Measurements from ENCODE around the gene TOM1L2.
A peak's percentile ranks its signal among the peaks of the same experiment; 100 is the strongest.

The TOM1L2 gene

GRCh38 chr17:17970699-17971430 is 1.3 kb downstream of the TOM1L2 start:
- no peak for TF ChIP-seq EZH2phosphoT487 (IDR thresholded peaks at IDR 0.05; ENCODE audit: borderline replicate concordance, low read length)
- TF ChIP-seq CTCF (IDR thresholded peaks at IDR 0.05; ENCODE audit: low read depth, low read length, poor library complexity, severe bottlenecking), result no peak
- H3K4me2 ChIP-seq (ENCODE audit: low read length), result peak overlapping the region; percentile 88
- peaks cover 4% of the 10 kb centered on the region; the same call in 1 of the 2 replicates for H3K27me3 ChIP-seq (ENCODE audit: control insufficient read depth, low read length)
- H3K9me3 ChIP-seq (ENCODE audit: control insufficient read depth, insufficient read depth, low read length), result no peaks in the 10 kb centered on the region
- H4K20me1 ChIP-seq (ENCODE audit: control insufficient read depth, insufficient read depth, low read depth, low read length), result no peaks in the 10 kb centered on the region
- no peak overlapping the region for H3K27ac ChIP-seq (ENCODE audit: low read depth, low read length)
- H3K9me2 ChIP-seq (replicated peaks; ENCODE audit: control insufficient read depth, low read length), result no peaks in the 10 kb centered on the region
- H3K4me1 ChIP-seq (ENCODE audit: control insufficient read depth, low read length), result peaks cover 14% of the 10 kb centered on the region
- H3K4me3 ChIP-seq (ENCODE audit: low read length), result peak overlapping the region; percentile 85
- no peaks in the 10 kb centered on the region for H3K79me2 ChIP-seq (ENCODE audit: control insufficient read depth, low read length)
- H3F3A ChIP-seq (ENCODE audit: control insufficient read depth, insufficient read depth), result no peaks in the 10 kb centered on the region
- no peaks in the 10 kb centered on the region for H3K36me3 ChIP-seq (ENCODE audit: control insufficient read depth, low read length)

- no peaks in the 10 kb centered on the region for H3F3A ChIP-seq (ENCODE audit: control insufficient read depth, insufficient read depth)
- H3K4me2 ChIP-seq (ENCODE audit: low read length), result no peak overlapping the region
- no peak overlapping the region for H3K27ac ChIP-seq (ENCODE audit: low read depth, low read length)
- no peak overlapping the region for H3K4me3 ChIP-seq (ENCODE audit: low read length)
- 0 out of 2 replicates have a peak, but pooled peaks cover 2% of the 10 kb centered on the region for H3K27me3 ChIP-seq (ENCODE audit: control insufficient read depth, low read length)
- no peaks in the 10 kb centered on the region for H4K20me1 ChIP-seq (ENCODE audit: control insufficient read depth, insufficient read depth, low read depth, low read length)
- no peaks in the 10 kb centered on the region for H3K79me2 ChIP-seq (ENCODE audit: control insufficient read depth, low read length)
- no peaks in the 10 kb centered on the region for H3K9me2 ChIP-seq (replicated peaks; ENCODE audit: control insufficient read depth, low read length)
- no peak for TF ChIP-seq EZH2phosphoT487 (IDR thresholded peaks at IDR 0.05; ENCODE audit: borderline replicate concordance, low read length)
- no peak for TF ChIP-seq CTCF (IDR thresholded peaks at IDR 0.05; ENCODE audit: low read depth, low read length, poor library complexity, severe bottlenecking)
- no peaks in the 10 kb centered on the region for H3K36me3 ChIP-seq (ENCODE audit: control insufficient read depth, low read length)
- peaks cover 6% of the 10 kb centered on the region for H3K4me1 ChIP-seq (ENCODE audit: control insufficient read depth, low read length)
- H3K9me3 ChIP-seq (ENCODE audit: control insufficient read depth, insufficient read depth, low read length), result no peaks in the 10 kb centered on the region
Observed at GRCh38 chr17:17966399-17966798, 5.8 kb downstream of the TOM1L2 start.

- H3K36me3 ChIP-seq (ENCODE audit: control insufficient read depth, low read length), result no peaks in the 10 kb centered on the region
- H3F3A ChIP-seq (ENCODE audit: control insufficient read depth, insufficient read depth), result no peaks in the 10 kb centered on the region
- no peaks in the 10 kb centered on the region for H3K9me3 ChIP-seq (ENCODE audit: control insufficient read depth, insufficient read depth, low read length)
- H3K4me1 ChIP-seq (ENCODE audit: control insufficient read depth, low read length), result no peaks in the 10 kb centered on the region
- no peak overlapping the region for H3K4me2 ChIP-seq (ENCODE audit: low read length)
- H3K79me2 ChIP-seq (ENCODE audit: control insufficient read depth, low read length), result no peaks in the 10 kb centered on the region
- no peak overlapping the region for H3K4me3 ChIP-seq (ENCODE audit: low read length)
- H4K20me1 ChIP-seq (ENCODE audit: control insufficient read depth, insufficient read depth, low read depth, low read length), result no peaks in the 10 kb centered on the region
- no peaks in the 10 kb centered on the region for H3K27me3 ChIP-seq (ENCODE audit: control insufficient read depth, low read length)
- no peak overlapping the region for H3K27ac ChIP-seq (ENCODE audit: low read depth, low read length)
- H3K9me2 ChIP-seq (replicated peaks; ENCODE audit: control insufficient read depth, low read length), result no peaks in the 10 kb centered on the region
- TF ChIP-seq EZH2phosphoT487 (IDR thresholded peaks at IDR 0.05; ENCODE audit: borderline replicate concordance, low read length), result no peak
- TF ChIP-seq CTCF (IDR thresholded peaks at IDR 0.05; ENCODE audit: low read depth, low read length, poor library complexity, severe bottlenecking), result no peak
Observed at GRCh38 chr17:17965152-17965721, 7.0 kb downstream of the TOM1L2 start.
